Activated naive CD8-positive, alpha-beta T cell treated with anti-CD3 and anti-CD28 coated beads, Interleukin-2, amount 50 U/mL, for 16 hours (primary cell): ENCODE data around the gene NECTIN3.

Source experiments
- DNase-seq: peaks from one replicate; pipeline ENCODE4 v3.0.0-alpha.2; 2020; ENCODE audit warnings: low read depth, low spot score

NECTIN3 gene

DNA sequence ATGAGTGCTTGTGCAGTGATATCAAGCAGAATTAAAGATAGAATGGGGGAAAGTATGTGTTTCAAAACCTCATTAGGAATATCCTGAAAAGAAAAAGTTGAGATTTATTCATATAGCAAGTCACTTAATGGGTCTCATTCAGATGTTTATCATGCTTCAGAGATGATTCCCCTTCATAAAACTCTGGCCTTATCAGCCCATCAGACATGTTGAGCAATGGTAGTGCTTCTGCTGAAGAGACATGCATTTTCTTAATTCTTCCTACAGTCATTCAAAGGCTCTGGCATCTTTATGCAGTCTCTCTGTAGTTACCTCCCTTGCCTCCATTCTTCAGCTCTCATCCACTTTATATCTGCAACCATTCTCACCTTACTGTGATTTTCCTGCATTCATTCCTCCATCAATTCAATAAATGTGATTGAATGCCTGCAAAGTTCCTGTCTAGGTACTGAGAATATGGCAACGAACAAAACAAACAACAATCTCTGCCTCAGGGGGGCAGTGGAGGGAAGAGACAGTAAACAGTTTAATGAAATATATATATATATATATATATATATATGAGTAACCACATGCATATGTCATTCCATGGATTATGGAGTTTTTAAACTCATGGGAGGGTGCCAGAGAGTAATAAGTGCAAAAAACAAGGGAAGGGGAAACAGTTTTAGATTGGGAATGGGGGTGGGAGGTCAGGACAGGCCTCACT lies 138.5 kb downstream of the NECTIN3 start:
- no peak for DNase-seq

- DNase-seq, result no peak
Observed at GRCh38 chr3:111210866-111211564, 139.4 kb downstream of the NECTIN3 start.

DNA sequence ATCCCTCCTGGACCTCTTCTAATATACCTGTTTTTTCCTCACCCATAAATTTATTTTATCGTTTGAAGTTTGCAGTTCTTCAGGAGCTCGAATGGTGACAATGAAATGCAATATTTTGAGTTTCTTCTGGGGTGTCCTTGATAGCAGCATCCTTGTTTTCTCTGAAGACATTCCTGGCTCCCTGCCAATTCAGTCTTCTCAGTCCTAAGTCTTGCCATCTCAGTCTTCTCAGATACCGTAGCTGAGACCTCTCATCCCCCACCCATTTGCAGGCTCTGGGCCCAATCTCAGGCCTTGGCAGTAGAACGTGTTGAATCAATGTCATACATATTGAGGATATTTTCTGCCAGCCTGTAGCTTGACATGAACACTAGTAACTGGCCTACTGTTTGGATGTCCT lies 140.9 kb downstream of the NECTIN3 start:
- DNase-seq, result no peak

DNA sequence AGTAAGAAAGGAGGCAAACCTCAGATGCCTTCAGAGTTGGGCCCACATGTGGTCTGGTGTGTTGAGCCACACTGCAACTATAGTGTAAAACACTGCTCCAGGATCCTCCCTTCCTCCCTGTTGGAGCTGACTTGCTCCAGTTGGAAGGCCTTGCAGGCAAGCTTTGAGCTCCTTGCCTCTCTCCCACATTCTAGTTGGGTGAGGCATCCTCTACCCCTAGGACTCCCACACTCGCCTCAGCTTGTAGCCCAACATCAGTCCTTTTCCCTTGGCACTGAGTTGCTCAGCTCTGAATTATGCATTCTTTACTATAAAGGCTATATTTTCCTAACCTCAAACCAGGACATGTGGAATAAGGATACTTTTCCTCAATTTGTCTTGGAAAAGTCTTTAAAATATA lies 143.9 kb downstream of the NECTIN3 start:
- no peak for DNase-seq

DNA sequence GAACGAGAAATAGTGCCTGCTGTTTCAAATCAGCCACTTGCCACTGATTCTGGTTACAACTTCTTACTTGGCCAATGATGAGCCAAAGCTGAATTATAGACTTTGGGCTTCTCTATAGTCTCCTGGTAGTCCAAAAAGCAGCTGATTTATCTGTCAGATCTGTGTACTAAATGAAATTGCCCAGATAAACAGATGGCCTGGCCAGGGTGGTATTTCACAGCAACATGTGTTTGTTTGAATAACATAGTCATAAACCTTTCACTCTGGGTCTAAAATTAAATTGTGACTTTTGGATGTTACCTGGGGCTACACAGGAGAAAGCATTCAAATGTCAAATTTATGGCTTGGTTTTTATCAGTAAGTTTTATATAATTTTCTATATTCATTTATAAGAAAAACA lies 147.0 kb downstream of the NECTIN3 start:
- DNase-seq, result no peak

GRCh38 chr3:111227216-111227615 lies 155.6 kb downstream of the NECTIN3 start:
- no peak for DNase-seq

GRCh38 chr3:111229301-111229700 lies 157.7 kb downstream of the NECTIN3 start:
- no peak for DNase-seq

DNA sequence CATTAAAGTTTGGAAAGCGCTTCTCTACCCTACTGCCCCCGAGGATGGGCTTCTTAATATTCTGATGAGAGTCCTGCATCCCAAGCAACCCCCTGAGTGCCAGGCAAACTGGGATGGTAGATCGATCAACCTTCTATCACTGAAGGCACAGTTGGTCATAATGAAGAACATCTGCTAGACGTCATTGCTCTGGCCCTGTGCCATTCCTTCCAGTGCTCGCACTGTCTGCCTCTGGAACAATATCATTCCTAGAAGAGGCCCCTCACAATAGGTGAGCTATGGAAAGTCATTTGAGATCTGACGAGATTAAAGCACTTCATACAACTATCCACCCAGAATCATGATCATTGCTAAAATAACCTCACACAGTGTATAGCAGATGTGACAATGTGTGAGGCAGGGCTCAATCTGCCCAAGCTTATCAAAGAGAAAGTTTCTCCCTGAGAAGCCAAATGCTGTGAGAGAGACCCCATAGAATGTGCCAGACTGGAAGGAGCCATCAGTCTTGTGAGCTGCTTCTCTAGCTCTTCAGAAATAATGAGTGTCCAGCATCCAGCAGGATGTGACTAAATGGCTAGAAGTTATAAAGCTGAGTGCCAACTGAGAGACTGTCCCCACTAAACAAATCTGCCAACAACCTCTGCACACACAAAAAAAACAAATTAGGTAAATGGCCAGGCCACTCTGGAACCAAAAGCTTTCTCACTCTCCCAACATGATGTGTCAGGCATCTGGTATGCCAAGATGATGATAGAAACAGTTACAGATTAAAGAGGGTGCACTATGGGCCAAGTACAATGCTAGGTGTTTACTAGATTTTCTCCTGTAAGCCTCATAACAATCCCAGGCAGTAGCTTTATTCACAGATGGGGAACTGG lies 165.5 kb downstream of the NECTIN3 start:
- no peak for DNase-seq

DNA sequence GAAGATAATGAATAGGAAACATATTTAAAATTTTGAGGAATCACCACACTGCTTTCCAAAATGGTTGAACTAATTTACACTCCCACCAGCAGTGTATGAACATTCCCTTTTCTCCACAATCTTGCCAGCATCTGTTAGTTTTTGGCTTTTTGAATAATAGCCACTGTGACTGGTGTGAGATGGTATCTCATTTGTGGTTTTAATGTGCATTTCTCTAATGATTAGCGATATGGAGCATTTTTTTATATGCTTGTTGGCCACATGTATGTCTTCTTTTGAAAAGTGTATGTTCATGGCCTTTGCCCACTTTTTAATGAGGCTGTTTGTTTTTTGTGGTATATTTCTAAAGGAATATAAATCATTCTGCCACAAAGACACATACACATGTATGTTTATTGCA lies 166.3 kb downstream of the NECTIN3 start:
- no peak for DNase-seq

GRCh38 chr3:111238885-111239284 lies 167.3 kb downstream of the NECTIN3 start:
- no peak for DNase-seq

GRCh38 chr3:111241960-111242359 lies 170.3 kb downstream of the NECTIN3 start:
- no peak for DNase-seq
